Muscle of leg (tissue), 11 donors: ENCODE measurements around the gene FN1. TPM values are rescaled to one million over a fixed set of nuclear protein-coding genes. Genes with fewer than 3 reads are reported as not detected.

Experiments used
- DNase-seq: peaks from one replicate; pipeline ENCODE4 v3.0.0; 2013
- H3K27ac ChIP-seq: one replicate; pipeline ENCODE4 v1.5.1; 2013; ENCODE audit warnings: mild to moderate bottlenecking, low read length, control low read depth
- H3K27me3 ChIP-seq: one replicate; pipeline ENCODE4 v1.6.1; 2013; ENCODE audit warnings: low read length; ENCODE audit not compliant: control insufficient read depth, insufficient read depth
- H3K36me3 ChIP-seq: one replicate; pipeline ENCODE4 v1.6.1; 2013; ENCODE audit warnings: low read length; ENCODE audit not compliant: control insufficient read depth, insufficient read depth
- H3K4me1 ChIP-seq: one replicate; pipeline ENCODE4 v1.6.1; 2013; ENCODE audit warnings: low read length; ENCODE audit not compliant: control insufficient read depth, insufficient read depth
- H3K4me3 ChIP-seq: one replicate; pipeline ENCODE4 v1.5.1; 2013; ENCODE audit warnings: low read length, control low read depth
- H3K9me3 ChIP-seq: replicated peaks from 2 replicates; pipeline ENCODE4 v1.6.1; 2013; ENCODE audit warnings: low read depth, low read length; ENCODE audit not compliant: control insufficient read depth
- WGBS: methylation state at CpG from one replicate; pipeline ENCODE4 v1.1.5; 2013; ENCODE audit warnings: missing lambda C conversion rate; ENCODE audit not compliant: insufficient coverage; 5-methylcytosine and 5-hydroxymethylcytosine counted together
- polyA plus RNA-seq, 8 donors: library from polyadenylated mRNA; unstranded; fragments of 120-200 nt; gene quantifications; one replicate each; pipeline versions ENCODE4 v1.2.1 to v1.2.3, GENCODE V29; 2013; ENCODE audit warnings: inconsistent platforms in 1 of 8, low replicate concordance in 1 of 8; ENCODE audit not compliant: insufficient read length in 8 of 8, insufficient read depth in 1 of 8
- total RNA-seq: library from RNA; stranded (reverse); fragments of 120-200 nt; gene quantifications from one replicate; pipeline ENCODE4 v1.2.4, GENCODE V29; 2013

FN1 gene
- total and polyA plus RNA-seq, 9 donors, result 335 to 1,030 (median 518) TPM

DNA sequence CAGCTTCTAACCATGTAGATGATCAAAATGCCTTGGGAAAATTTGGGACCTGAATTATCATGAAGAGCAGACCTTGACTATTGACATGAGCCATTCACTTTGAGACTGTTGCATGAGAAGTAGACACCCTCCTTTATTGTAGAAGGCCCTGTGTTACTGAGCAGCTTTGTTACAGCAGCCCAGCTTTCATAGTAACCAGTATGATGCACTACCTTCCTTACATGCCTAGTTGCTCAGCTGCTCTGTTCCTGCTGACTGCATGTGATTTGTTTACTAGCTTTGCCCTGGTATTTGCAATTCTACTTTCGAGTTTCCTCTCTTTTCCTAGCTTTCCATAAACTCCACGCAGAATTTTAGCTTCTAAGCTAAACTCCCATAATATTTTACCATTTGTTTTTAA is 11.2 kb upstream of the FN1 start:
- no peak overlapping the region for H3K4me3 ChIP-seq
- H3K27me3 ChIP-seq, result no peaks in the 10 kb centered on the region
- DNase-seq, result no peak
- H3K9me3 ChIP-seq, result no peaks in the 10 kb centered on the region
- no peaks in the 10 kb centered on the region for H3K36me3 ChIP-seq
- no peak overlapping the region for H3K27ac ChIP-seq
- no peaks in the 10 kb centered on the region for H3K4me1 ChIP-seq
- no CpG with 5 or more reads among the region's 2 CpGs for WGBS

DNA sequence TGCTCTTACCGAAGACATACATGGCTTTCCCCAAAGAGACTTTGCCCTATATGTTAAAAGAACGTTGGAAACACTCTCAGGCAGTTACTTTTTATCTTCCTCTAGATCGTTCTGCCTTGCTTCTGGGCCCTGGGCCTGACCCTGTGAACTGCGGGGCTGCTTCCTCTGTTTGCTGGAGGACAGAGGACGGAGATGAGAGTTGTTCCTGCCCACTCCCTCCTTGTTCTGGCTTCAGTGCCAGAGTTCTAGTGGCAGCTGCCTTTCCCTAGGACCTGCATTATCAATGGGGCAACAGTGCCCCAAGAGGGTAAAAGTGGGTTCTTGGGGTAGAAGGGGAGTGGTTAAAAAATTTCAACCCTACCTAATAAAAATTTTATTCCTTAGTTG is 6.5 kb upstream of the FN1 start:
- Histone ChIP-seq H3K27me3 (no peaks in the 10 kb centered on the region), H3K36me3 (no peaks in the 10 kb centered on the region), H3K4me1 (no peaks in the 10 kb centered on the region), H3K27ac (no peak overlapping the region), H3K9me3 (no peaks in the 10 kb centered on the region), H3K4me3 (no peak overlapping the region)
- no peak for DNase-seq
- 20% methylated on average over 1 of the region's 5 CpGs for WGBS

DNA sequence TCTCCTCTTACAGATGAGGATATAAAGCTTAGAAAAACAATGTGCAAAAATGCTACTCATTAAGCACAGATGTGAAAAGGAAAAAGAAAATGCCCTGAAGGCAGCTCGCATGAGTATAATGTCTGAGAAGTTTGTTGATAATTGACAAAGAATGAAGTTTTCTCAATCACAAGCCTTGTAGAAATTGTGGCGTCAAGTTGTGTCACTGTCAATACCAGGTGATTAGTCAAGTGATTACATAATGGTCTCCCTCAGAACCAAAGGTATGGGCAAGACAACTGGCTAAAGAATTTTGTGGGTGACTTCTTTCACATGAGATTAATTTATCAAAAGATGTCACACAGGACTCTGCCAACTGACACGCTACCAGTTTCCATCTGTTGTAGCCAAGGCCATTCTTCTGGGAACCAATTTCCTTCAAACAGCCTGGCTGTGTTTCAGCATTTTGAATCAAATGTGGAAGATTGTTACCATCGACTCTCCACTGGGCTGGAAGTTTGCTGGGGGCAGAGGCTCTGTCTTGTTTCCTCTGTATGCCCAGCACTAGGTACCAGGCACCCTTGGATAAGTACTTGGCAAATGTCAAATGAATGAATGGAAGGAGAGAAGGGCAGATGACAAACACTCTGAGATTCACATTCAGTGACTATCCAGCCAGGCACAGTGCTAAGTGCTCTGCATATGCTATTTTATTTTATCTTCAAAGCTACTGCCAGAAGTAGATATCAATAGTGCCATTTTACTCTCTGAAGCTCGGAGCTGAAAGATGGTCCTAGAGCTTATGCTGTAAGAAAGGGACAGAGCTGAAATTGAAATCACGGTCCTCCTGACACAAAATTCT is 5.9 kb upstream of the FN1 start:
- no peak overlapping the region for H3K4me3 ChIP-seq
- no peaks in the 10 kb centered on the region for H3K36me3 ChIP-seq
- no peaks in the 10 kb centered on the region for H3K9me3 ChIP-seq
- H3K27me3 ChIP-seq, result peaks cover 2% of the 10 kb centered on the region
- no peak overlapping the region for H3K27ac ChIP-seq
- H3K4me1 ChIP-seq, result peaks cover 2% of the 10 kb centered on the region
- WGBS, result 75% methylated on average over 2 of the region's 6 CpGs
- no peak for DNase-seq

DNA sequence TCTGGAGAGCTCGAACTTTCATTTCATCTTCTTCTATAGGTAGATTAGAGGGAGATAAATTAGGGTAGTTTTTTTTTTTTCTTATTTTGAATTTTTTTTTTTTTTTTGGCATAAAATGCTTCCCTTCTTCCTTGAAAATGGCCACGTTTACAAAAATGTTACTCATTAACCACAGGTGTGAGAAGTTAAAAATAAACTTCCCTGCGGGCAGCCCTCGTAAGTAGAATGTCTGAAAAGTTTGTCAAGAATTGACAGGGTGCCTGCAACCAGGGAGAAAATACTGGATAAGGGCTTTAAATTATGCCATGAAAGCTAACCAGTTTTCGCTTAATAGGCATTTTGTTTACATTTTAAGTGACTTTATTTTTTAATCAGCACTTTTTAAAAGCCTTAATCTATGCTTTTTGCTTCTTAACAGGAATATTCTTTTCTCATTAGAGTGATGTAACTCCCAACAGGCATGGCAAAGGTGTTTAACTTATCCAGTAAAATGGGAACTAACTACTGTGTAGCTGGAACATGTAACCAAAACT is 4.2 kb upstream of the FN1 start:
- WGBS, result no CpG with 5 or more reads among the region's 5 CpGs

DNA sequence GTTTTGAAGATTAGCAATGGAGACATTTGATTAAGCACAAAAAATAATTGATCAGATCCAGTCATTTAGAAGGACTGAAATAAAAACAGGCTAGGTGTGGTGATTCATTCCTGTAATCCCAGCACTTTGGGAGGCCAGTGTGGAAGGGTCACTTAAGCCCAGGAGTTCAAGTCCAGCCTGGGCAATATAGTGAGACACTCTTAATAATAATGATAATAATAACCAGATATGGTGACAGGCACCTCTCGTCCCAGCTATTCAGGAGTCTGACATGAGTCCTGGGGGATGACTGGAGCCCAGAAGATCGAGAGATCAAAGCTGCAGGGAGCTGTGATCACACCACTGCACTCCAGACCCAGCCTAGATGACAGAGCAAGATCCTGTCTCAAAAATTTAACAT is 3.5 kb upstream of the FN1 start:
- Histone ChIP-seq H3K4me3 (no peak overlapping the region), H3K27ac (no peak overlapping the region), H3K4me1 (peaks cover 4% of the 10 kb centered on the region), H3K9me3 (no peaks in the 10 kb centered on the region), H3K36me3 (no peaks in the 10 kb centered on the region), H3K27me3 (peaks cover 3% of the 10 kb centered on the region)
- WGBS, result no CpG with 5 or more reads among the region's 2 CpGs
- no peak for DNase-seq

More for the DNA sequence above, 4.2 kb upstream of the FN1 start:
- Histone ChIP-seq H3K4me3 (no peak overlapping the region), H3K27me3 (peaks cover 3% of the 10 kb centered on the region), H3K36me3 (no peaks in the 10 kb centered on the region), H3K4me1 (peaks cover 4% of the 10 kb centered on the region), H3K9me3 (no peaks in the 10 kb centered on the region), H3K27ac (no peak overlapping the region)
- no peak for DNase-seq

DNA sequence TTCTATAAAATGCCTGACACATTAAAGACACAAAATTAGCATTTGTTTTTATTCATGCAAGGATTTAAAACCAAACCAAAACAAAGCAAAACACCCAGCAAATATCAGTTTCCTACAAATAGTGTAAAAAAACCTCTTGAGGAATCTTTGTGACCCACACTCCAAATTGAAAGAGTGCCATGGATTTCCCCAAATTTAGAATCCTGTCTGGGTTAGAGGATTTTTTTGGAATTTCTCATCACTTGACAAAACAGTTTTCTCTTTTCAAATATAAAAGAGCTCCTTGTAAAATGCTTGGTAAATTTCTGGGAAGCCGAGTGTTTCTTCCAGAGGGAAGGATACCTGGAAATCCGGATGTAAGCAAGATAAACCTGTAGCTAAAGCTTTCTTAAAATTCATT is 1.7 kb upstream of the FN1 start:
- Histone ChIP-seq H3K27ac (peak overlapping the region; percentile 98), H3K4me3 (no peak overlapping the region), H3K27me3 (peaks cover 3% of the 10 kb centered on the region)

DNA sequence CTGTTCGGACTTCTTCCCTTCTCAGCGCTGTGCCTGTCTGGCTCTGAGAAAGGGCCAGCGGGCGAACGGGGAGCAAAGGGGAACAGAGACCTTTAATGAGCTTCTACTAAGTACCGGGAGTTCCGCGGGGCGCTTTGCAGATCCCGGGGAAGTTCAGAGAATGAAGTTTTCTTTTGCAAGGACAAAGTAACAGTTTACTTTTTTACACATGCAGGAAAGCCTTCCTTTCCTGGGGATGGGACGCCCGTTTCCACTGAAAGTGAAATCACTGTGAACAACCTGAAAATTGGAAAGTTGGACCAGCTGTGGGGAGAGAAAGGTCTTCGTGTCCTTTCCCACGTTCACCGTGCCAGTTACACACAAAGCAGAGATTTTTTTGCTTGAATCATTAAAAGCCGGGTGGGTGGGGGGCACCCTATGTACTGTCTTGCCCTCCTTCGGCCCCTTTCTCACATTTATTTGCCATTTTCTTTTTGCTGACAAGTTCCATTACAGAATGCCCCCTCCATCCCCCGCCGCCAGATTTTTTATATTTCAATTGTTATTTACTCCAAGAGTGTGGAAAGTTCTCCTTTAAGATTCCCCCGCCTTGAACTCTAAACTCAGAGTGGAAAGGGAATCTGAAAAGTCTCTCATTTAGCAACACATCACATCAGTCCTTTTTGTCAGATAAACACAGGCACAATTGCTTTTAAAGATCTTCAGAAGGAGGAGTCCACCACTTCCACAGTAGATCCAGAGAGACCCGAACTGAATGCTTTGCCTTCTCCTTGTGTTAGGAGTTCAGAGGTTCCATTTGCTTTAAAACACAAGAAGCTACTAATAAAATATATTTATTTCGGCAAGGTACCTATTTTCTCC is 1.1 kb upstream of the FN1 start:
- H3K27me3 ChIP-seq, result peaks cover 3% of the 10 kb centered on the region

More for the DNA sequence above, 1.7 kb upstream of the FN1 start:
- peaks cover 4% of the 10 kb centered on the region for H3K36me3 ChIP-seq
- H3K4me1 ChIP-seq, result peaks cover 8% of the 10 kb centered on the region
- peak; percentile 58 for DNase-seq
- no CpG with 5 or more reads among the region's 2 CpGs for WGBS
- no peaks in the 10 kb centered on the region for H3K9me3 ChIP-seq

DNA sequence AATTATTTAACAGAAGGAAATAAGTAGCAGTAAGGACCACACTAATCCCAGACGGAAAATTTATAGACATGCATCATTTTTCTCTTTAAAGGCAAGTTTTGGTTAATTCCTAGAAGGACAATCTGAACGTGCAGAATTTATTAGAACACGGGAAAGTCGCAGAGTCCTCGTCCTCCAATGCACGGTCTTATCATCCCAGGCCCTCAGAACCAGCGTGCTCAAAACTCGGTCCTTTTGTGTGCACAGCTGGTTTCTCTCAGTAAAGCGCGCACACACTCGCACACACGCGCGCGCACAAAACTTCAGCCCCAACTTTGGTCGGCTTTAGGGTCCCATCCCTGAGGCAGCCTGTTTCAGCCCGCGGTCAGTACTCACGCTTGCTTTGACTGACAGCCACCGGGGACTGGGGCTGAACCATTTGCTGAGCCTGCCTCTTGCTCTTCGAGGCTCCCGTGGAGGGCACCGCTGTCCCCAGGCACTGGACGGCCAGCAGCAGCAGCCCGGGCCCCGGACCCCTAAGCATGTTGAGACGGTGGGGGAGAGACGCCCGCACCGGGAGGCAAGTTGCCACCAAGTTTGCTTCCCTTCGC is 493 bp downstream of the FN1 start:
- Histone ChIP-seq H3K27me3 (peaks cover 3% of the 10 kb centered on the region), H3K4me1 (peaks cover 8% of the 10 kb centered on the region), H3K36me3 (peaks cover 17% of the 10 kb centered on the region), H3K27ac (peak overlapping the region; percentile 93), H3K9me3 (no peaks in the 10 kb centered on the region), H3K4me3 (peak overlapping the region; percentile 92)
- DNase-seq, result peak; percentile 78
- under 1% methylated on average over 20 of the region's 31 CpGs for WGBS

More for the DNA sequence above, 1.1 kb upstream of the FN1 start:
- peak overlapping the region; percentile 98 for H3K27ac ChIP-seq
- H3K36me3 ChIP-seq, result peaks cover 9% of the 10 kb centered on the region
- peaks cover 8% of the 10 kb centered on the region for H3K4me1 ChIP-seq
- peak overlapping the region; percentile 63 for H3K4me3 ChIP-seq
- H3K9me3 ChIP-seq, result no peaks in the 10 kb centered on the region
- WGBS, result 0% methylated on average over 7 of the region's 22 CpGs
- DNase-seq, result peak; percentile 75

DNA sequence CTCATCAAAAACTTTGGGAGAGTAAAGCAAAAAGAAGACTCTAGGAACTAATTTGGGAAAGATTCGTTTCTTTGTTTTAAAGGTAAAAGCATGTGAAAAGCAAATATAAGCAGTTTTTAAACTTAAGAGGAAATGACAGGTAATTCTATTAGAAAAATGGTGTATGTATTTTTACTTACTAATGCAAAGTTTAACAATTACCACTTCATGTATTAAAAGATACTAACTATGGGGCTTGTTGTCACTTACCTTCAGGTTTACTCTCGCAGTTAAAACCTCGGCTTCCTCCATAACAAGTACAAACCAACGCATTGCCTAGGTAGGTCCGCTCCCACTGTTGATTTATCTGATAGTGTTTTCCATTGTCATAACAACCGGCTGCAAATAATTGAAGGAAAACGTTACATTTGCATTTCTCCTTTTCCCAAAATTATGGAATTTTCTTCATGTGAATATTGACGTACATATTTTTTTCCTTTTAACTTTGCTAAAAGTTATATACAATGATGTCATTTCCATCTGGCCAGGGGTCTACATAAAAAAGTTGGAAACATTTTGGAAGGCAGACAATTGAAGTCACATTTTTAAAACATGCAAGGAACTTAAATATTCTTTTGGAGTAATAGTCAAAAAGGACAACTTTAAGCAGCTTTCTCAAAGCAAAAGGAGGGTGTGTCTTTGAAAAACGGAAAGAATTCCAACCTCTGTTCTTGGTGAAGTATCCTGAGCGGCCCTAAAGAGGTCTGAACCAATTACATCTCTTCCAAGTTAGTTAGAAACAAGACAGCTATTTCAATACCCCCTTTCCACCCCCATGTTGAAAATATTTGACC is 1.2 kb downstream of the FN1 start:
- Histone ChIP-seq H3K9me3 (no peaks in the 10 kb centered on the region), H3K4me1 (peaks cover 8% of the 10 kb centered on the region), H3K36me3 (peaks cover 20% of the 10 kb centered on the region), H3K4me3 (peak overlapping the region; percentile 92), H3K27ac (peak overlapping the region; percentile 93), H3K27me3 (peaks cover 3% of the 10 kb centered on the region)
- no CpG with 5 or more reads among the region's 10 CpGs for WGBS
- peak; percentile 69 for DNase-seq
